ENCODE results near the gene NCBP1.

- TF ChIP-seq CTCF (IDR thresholded peaks at IDR 0.05) (peak; percentile 72 to 80 (median 77)), POLR2A (IDR thresholded peaks at IDR 0.05) (no peak)
Observed at GRCh38 chr9:97598461-97599288, 34.9 kb upstream of the NCBP1 start.

Measured in tibial nerve (tissue), 3 donors.